ENCODE measurements around the gene CMBL. TPM values are rescaled to one million over a fixed set of nuclear protein-coding genes. Genes with fewer than 3 reads are reported as not detected.
A peak's percentile ranks its signal among the peaks of the same experiment; 100 is the strongest.

The CMBL gene
- polyA plus RNA-seq (2011; rRNA removed) (23.8 and 29.9 TPM in 2 replicates), polyA minus RNA-seq (2011; rRNA and poly(A)+ RNA removed) (20.1 and 28.0 TPM in 2 replicates)

- Histone ChIP-seq H3K36me3 (ENCODE audit: control insufficient read depth, insufficient read depth, low read length) (no peaks in the 10 kb centered on the region), H3K4me3 (ENCODE audit: low read depth, low read length) (peak within 1 kb of the TSS; percentile 71), H3K27me3 (ENCODE audit: control insufficient read depth, insufficient read depth, low read length) (no peaks in the 10 kb centered on the region)
- ChIA-PET CTCF (interaction anchor here (1.6 kb wide), 1 partner anchor 23 kb away, joined by 4 read pairs; no protein-coding TSS in a partner anchor), POLR2A (no interaction called here)
- no peak for TF ChIP-seq CTCF (IDR thresholded peaks at IDR 0.05; ENCODE audit: insufficient read depth, low read depth, low read length)
- DNase-seq (ENCODE audit: low read depth), result no peak
Observed at GRCh38 chr5:10307206-10308148, at the start of gene CMBL. TSS of gene CMBL (minus strand) at chr5:10307902. CDS start at chr5:10290762, 17,140 bp downstream.

- TF ChIP-seq CTCF (IDR thresholded peaks at IDR 0.05; ENCODE audit: insufficient read depth, low read depth, low read length), result no peak
- POLR2A ChIA-PET, result no interaction called here
- Histone ChIP-seq H3K27me3 (ENCODE audit: control insufficient read depth, insufficient read depth, low read length) (no peaks in the 10 kb centered on the region), H3K4me3 (ENCODE audit: low read depth, low read length) (peak overlapping the region; percentile 79), H3K36me3 (ENCODE audit: control insufficient read depth, insufficient read depth, low read length) (no peaks in the 10 kb centered on the region)
- CTCF ChIA-PET, result interaction anchor here (0.6 kb wide), 1 partner anchor 12 kb away, joined by 3 read pairs; no protein-coding TSS in a partner anchor
- DNase-seq (ENCODE audit: low read depth), result peak; percentile 60
Observed at GRCh38 chr5:10355071-10355889, 47.6 kb upstream of the CMBL start.

GRCh38 chr5:10354048-10354872 lies 46.6 kb upstream of the CMBL start:
- Histone ChIP-seq H3K4me3 (ENCODE audit: low read depth, low read length) (peak overlapping the region; percentile 79), H3K27me3 (ENCODE audit: control insufficient read depth, insufficient read depth, low read length) (no peaks in the 10 kb centered on the region), H3K36me3 (ENCODE audit: control insufficient read depth, insufficient read depth, low read length) (no peaks in the 10 kb centered on the region)
- no peak for TF ChIP-seq CTCF (IDR thresholded peaks at IDR 0.05; ENCODE audit: insufficient read depth, low read depth, low read length)
- POLR2A ChIA-PET, result no interaction called here
- no peak for DNase-seq (ENCODE audit: low read depth)
- CTCF ChIA-PET, result interaction anchor here (0.6 to 1.7 kb wide), 5 partner anchors 13 to 89 kb away, joined by 3 to 8 read pairs (median 3); no protein-coding TSS in a partner anchor

DNA sequence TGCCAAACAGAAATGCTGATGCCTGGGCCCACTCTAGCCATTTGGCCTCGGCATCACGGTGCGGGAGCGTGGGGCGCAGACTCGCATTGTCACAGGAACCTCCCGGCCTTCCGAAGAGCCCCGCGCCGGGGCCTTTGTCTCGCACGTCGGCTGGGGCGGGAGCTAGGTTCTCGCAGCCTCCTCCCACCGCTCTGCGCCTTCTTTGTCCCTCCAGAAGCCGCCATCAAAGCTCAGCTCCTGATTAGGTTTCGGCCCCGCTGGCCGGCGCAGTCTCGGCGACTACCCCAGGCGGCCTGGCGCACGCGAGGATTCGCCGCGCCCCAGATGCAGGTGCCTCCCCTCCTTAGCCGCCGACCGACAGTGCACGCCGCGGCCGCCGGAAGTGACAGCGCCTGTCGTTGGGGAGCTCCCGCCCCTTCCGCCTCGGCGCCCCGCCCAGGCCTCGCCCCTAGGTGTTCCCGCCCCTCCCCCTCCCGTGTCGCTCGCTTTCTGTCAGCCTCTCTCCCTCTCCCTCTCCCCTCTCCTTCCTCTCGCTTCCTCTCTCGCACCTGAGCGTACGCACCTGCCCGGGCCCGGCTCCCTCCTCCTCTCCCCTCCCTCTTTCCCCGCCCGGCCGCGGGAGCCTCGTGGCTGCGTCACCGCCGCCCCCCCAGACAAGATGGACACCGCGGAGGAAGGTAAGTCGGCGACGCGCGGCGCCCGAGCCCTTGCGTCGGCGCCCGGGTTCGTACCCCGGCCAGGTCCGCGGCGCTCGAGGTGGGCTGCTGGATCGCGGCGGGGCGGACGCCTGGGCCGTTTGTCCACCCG lies 45.7 kb upstream of the CMBL start, which contains the start of gene MARCHF6:
TSS of gene MARCHF6 (plus strand) at position 455 of the 807 bp plus-strand sequence. CDS start at position 659, 204 bp downstream.
- no peak for TF ChIP-seq CTCF (IDR thresholded peaks at IDR 0.05; ENCODE audit: insufficient read depth, low read depth, low read length)
- Histone ChIP-seq H3K4me3 (ENCODE audit: low read depth, low read length) (peak within 1 kb of the TSS; percentile 79), H3K27me3 (ENCODE audit: control insufficient read depth, insufficient read depth, low read length) (no peaks in the 10 kb centered on the region), H3K36me3 (ENCODE audit: control insufficient read depth, insufficient read depth, low read length) (no peaks in the 10 kb centered on the region)
- DNase-seq (ENCODE audit: low read depth), result no peak
- POLR2A ChIA-PET, result interaction anchor here (0.5 kb wide), 1 partner anchor 40 kb away, joined by 3 read pairs; no protein-coding TSS in a partner anchor
- CTCF ChIA-PET, result interaction anchor here (0.9 to 1.7 kb wide), 5 partner anchors 24 to 88 kb away, joined by 3 to 8 read pairs (median 3); no protein-coding TSS in a partner anchor
